PC-3 (cell line): ENCODE data around the gene ME1.

Experiments used
- EZH2 ChIP-seq: fragments of 300-600 bp; sonication (generic); IDR thresholded peaks from one replicate; pipeline ENCODE4 v1.6.1; 2017; ENCODE audit warnings: antibody characterized with exemption, mild to moderate bottlenecking, low read length; ENCODE audit not compliant: unreplicated experiment
- EZH2phosphoT487 ChIP-seq: fragments of 300-600 bp; sonication (generic); IDR thresholded peaks from 2 replicates; pipeline ENCODE4 v1.6.1; 2018; ENCODE audit warnings: mild to moderate bottlenecking, antibody characterized with exemption, low read length, borderline replicate concordance
- TF ChIP-seq, protein P1 (sequence below): fragments of 300-600 bp; sonication (generic); conservative IDR thresholded peaks from 2 replicates; pipeline ENCODE4 v1.5.1; 2017; ENCODE audit warnings: antibody characterized with exemption, low read depth, mild to moderate bottlenecking, low read length

DNA sequence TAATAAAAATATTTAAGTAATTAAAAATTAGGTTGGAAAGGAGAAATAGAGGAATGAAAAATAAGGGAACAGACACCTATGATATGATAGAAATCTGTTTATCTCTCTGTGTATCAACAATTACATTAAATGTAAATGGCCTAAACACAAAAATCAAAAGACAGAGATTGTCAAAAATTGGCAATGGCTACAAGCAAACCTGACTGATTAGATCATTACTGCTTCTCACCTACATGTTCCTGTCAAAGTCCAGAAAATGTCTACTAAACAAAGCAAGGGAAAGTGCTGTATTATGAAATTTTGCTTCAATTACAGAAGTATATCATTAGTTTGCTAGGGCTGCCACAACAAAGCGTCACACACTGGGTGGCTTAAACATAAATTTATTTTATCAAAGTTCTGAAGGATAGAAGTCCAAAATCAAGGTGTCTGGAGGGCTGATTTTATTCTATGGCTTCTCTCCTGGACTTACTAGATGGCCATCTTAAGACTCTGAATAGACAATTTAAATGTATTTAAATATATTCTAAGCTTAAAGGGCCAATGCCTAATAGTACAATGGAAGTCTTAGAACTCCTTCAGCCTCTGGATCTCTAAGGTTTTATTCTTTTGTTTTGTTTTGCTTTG is 6.3 kb downstream of the ME1 start:
- TF ChIP-seq, protein P1, sequence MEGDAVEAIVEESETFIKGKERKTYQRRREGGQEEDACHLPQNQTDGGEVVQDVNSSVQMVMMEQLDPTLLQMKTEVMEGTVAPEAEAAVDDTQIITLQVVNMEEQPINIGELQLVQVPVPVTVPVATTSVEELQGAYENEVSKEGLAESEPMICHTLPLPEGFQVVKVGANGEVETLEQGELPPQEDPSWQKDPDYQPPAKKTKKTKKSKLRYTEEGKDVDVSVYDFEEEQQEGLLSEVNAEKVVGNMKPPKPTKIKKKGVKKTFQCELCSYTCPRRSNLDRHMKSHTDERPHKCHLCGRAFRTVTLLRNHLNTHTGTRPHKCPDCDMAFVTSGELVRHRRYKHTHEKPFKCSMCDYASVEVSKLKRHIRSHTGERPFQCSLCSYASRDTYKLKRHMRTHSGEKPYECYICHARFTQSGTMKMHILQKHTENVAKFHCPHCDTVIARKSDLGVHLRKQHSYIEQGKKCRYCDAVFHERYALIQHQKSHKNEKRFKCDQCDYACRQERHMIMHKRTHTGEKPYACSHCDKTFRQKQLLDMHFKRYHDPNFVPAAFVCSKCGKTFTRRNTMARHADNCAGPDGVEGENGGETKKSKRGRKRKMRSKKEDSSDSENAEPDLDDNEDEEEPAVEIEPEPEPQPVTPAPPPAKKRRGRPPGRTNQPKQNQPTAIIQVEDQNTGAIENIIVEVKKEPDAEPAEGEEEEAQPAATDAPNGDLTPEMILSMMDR: no peak
- TF ChIP-seq EZH2 (no peak), EZH2phosphoT487 (no peak)
